CD8-positive, alpha-beta memory T cell (primary cell): ENCODE results near the gene FSHB. TPM values are rescaled to one million over a fixed set of nuclear protein-coding genes. Genes with fewer than 3 reads are reported as not detected.

ENCODE experiments used
- CTCF ChIA-PET: fragments of 350-600 bp; sonication (Branson Sonifier 250); formaldehyde crosslinking; loops from one replicate; lab custom pipeline; 2021; ENCODE audit warnings: antibody characterized with exemption; lab: Charles Lee
- POLR2A ChIA-PET: fragments of 350-600 bp; sonication (Branson Sonifier 250); formaldehyde crosslinking; loops from one replicate; lab custom pipeline; 2021; ENCODE audit warnings: antibody characterized with exemption; lab: Charles Lee
- DNase-seq, 5 donors: peaks; one replicate each; pipeline versions ENCODE4 v3.0.0 to v3.0.0-alpha.2; 2020 to 2022; ENCODE audit warnings: mixed read lengths in 1 of 5
- H3K27ac ChIP-seq: one replicate; pipeline ENCODE4 v1.7.0; 2013; ENCODE audit warnings: low read depth, mild to moderate bottlenecking, low read length, moderate library complexity
- H3K27me3 ChIP-seq: 2 replicates; pipeline ENCODE4 v1.7.0; 2013; ENCODE audit warnings: low read length, mild to moderate bottlenecking; ENCODE audit not compliant: insufficient read depth, poor library complexity, severe bottlenecking
- H3K36me3 ChIP-seq: 2 replicates; pipeline ENCODE4 v1.7.0; 2013; ENCODE audit warnings: mild to moderate bottlenecking, low read length, moderate library complexity; ENCODE audit not compliant: insufficient read depth
- H3K4me1 ChIP-seq: 2 replicates; pipeline ENCODE4 v1.7.0; 2013; ENCODE audit warnings: mild to moderate bottlenecking, low read length, moderate library complexity; ENCODE audit not compliant: insufficient read depth
- H3K4me3 ChIP-seq: 2 replicates; pipeline ENCODE4 v1.7.0; 2013; ENCODE audit warnings: mild to moderate bottlenecking, low read length
- H3K9me3 ChIP-seq: 2 replicates; pipeline ENCODE4 v1.7.0; 2013; ENCODE audit warnings: mild to moderate bottlenecking, low read length
- H3K27ac Mint-ChIP-seq, 8 donors: one replicate each; pipeline ENCODE4 v1.8.0; 2020 to 2021; ENCODE audit warnings: mixed read lengths in 8 of 8, mild to moderate bottlenecking in 6 of 8, inconsistent platforms in 3 of 8, moderate library complexity in 3 of 8
- H3K27me3 Mint-ChIP-seq, 2 donors: one replicate each; pipeline ENCODE4 v1.8.0; 2020 to 2021; ENCODE audit warnings: mixed read lengths in 2 of 2, mild to moderate bottlenecking in 1 of 2, moderate library complexity in 1 of 2
- H3K36me3 Mint-ChIP-seq, 3 donors: one replicate each; pipeline ENCODE4 v1.8.0; 2020 to 2021; ENCODE audit warnings: mixed read lengths in 3 of 3, inconsistent platforms in 1 of 3, mild to moderate bottlenecking in 1 of 3
- H3K4me1 Mint-ChIP-seq, 3 donors: one replicate each; pipeline ENCODE4 v1.8.0; 2020 to 2021; ENCODE audit warnings: mixed read lengths in 3 of 3, inconsistent platforms in 1 of 3, mild to moderate bottlenecking in 1 of 3
- H3K4me3 Mint-ChIP-seq, 7 donors: one replicate each; pipeline ENCODE4 v1.8.0; 2020 to 2021; ENCODE audit warnings: mixed read lengths in 7 of 7, mild to moderate bottlenecking in 6 of 7, moderate library complexity in 4 of 7, inconsistent platforms in 2 of 7
- H3K9me3 Mint-ChIP-seq, 5 donors: one replicate each; pipeline ENCODE4 v1.8.0; 2020 to 2022; ENCODE audit warnings: mixed read lengths in 5 of 5, mild to moderate bottlenecking in 3 of 5, moderate library complexity in 2 of 5, inconsistent platforms in 1 of 5
- polyA plus RNA-seq: library from polyadenylated mRNA; unstranded; fragments of 300-500 nt; fragmentation: Illumina TruSeq; gene quantifications from one replicate; pipeline ENCODE4 v1.2.3, GENCODE V29; 2021
- total RNA-seq, 2 experiments: library from RNA; stranded (reverse); gene quantifications; one replicate each; pipeline ENCODE4 v1.2.3, GENCODE V29; 2021

FSHB gene
- total and polyA plus RNA-seq, 3 experiments from 2014 or later, result not detected

DNA sequence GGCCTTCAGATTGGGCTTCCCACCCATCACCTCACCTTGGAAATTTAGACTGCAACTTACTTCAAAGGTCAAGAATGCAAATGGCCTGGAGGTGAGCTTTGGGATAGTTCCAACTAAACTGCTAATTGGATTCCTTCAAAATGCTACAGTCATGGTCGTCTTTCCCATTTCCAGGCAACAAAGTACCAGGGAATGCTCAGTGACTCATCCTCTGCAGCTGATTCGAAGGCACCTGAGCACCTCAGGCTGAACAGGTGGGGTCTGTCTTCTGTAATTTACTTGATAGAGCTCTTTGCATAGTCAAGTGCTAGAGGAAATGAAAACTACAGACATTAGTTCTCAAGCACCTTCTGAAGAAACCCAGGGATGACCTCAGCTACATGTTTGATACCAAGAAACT lies 20.5 kb upstream of the FSHB start:
- Mint-ChIP-seq H3K27ac (peak overlapping the region in 1 of 8 donors; percentile 51), H3K4me3 (no peak overlapping the region), H3K4me1 (peaks cover 6 to 8% (median 7%) of the 10 kb centered on the region in 3 donors), H3K36me3 (no peaks in the 10 kb centered on the region), H3K9me3 (no peaks in the 10 kb centered on the region), H3K27me3 (peaks cover 0 to 9% of the 10 kb centered on the region in 2 donors)
- H3K27me3 ChIP-seq, result no peaks in the 10 kb centered on the region
- no peak for DNase-seq
- H3K36me3 ChIP-seq, result no peaks in the 10 kb centered on the region
- POLR2A ChIA-PET, result no interaction called here
- no peak overlapping the region for H3K27ac ChIP-seq
- no peak overlapping the region for H3K4me3 ChIP-seq
- CTCF ChIA-PET, result no interaction called here
- H3K9me3 ChIP-seq, result no peaks in the 10 kb centered on the region
- H3K4me1 ChIP-seq, result no peaks in the 10 kb centered on the region

DNA sequence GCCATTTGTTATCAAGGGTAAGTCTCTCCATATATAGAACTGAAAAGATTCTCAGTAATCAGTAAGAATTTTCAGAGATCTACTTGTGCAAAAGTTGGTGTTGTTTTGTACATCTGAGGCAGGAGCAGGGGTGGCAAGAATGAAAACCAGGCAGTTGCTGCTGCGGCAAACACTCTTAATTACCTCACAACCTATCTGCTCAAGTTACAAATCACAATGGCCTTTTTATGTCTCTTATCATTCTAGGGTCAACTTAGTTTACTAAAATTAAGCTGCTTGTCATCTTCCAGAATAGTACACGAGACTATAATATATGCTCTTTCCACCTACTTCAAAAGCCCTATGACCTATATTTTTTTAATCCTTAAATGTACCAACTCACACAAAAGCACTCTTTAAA lies 14.3 kb upstream of the FSHB start:
- no peaks in the 10 kb centered on the region for H3K9me3 Mint-ChIP-seq
- ChIA-PET CTCF (no interaction called here), POLR2A (no interaction called here)
- no peak overlapping the region for H3K27ac ChIP-seq
- no peak overlapping the region for H3K4me3 ChIP-seq
- H3K4me3 Mint-ChIP-seq, result no peak overlapping the region
- no peaks in the 10 kb centered on the region for H3K9me3 ChIP-seq
- H3K36me3 ChIP-seq, result no peaks in the 10 kb centered on the region
- H3K36me3 Mint-ChIP-seq, result no peaks in the 10 kb centered on the region
- no peak overlapping the region for H3K27ac Mint-ChIP-seq
- H3K4me1 ChIP-seq, result no peaks in the 10 kb centered on the region
- no peak for DNase-seq
- H3K27me3 Mint-ChIP-seq, result peaks cover 6 to 12% of the 10 kb centered on the region in 2 donors
- H3K27me3 ChIP-seq, result no peaks in the 10 kb centered on the region
- no peaks in the 10 kb centered on the region for H3K4me1 Mint-ChIP-seq

- H3K4me1 ChIP-seq, result no peaks in the 10 kb centered on the region
- no peak overlapping the region for H3K4me3 ChIP-seq
- H3K27me3 Mint-ChIP-seq, result peaks cover 6 to 12% of the 10 kb centered on the region in 2 donors
- no peaks in the 10 kb centered on the region for H3K36me3 ChIP-seq
- no peaks in the 10 kb centered on the region for H3K4me1 Mint-ChIP-seq
- no peak overlapping the region for H3K4me3 Mint-ChIP-seq
- no peak overlapping the region for H3K27ac ChIP-seq
- no peaks in the 10 kb centered on the region for H3K9me3 Mint-ChIP-seq
- ChIA-PET CTCF (no interaction called here), POLR2A (no interaction called here)
- H3K27me3 ChIP-seq, result no peaks in the 10 kb centered on the region
- no peaks in the 10 kb centered on the region for H3K36me3 Mint-ChIP-seq
- H3K9me3 ChIP-seq, result no peaks in the 10 kb centered on the region
- DNase-seq, result no peak
- H3K27ac Mint-ChIP-seq, result no peak overlapping the region
These were observed 12.5 kb upstream of the FSHB start for GRCh38 chr11:30218278-30218677.

GRCh38 chr11:30225642-30226041 lies 5.2 kb upstream of the FSHB start:
- Mint-ChIP-seq H3K27ac (no peak overlapping the region), H3K36me3 (peaks cover 0 to 20% (median 0%) of the 10 kb centered on the region in 3 donors), H3K9me3 (peaks cover 0 to 12% (median 4%) of the 10 kb centered on the region in 5 donors), H3K4me3 (no peak overlapping the region), H3K27me3 (peaks cover 0 to 7% of the 10 kb centered on the region in 2 donors), H3K4me1 (no peaks in the 10 kb centered on the region)
- H3K36me3 ChIP-seq, result no peaks in the 10 kb centered on the region
- no peak for DNase-seq
- ChIA-PET CTCF (no interaction called here), POLR2A (no interaction called here)
- no peak overlapping the region for H3K4me3 ChIP-seq
- no peaks in the 10 kb centered on the region for H3K9me3 ChIP-seq
- H3K4me1 ChIP-seq, result no peaks in the 10 kb centered on the region
- no peak overlapping the region for H3K27ac ChIP-seq
- no peaks in the 10 kb centered on the region for H3K27me3 ChIP-seq

DNA sequence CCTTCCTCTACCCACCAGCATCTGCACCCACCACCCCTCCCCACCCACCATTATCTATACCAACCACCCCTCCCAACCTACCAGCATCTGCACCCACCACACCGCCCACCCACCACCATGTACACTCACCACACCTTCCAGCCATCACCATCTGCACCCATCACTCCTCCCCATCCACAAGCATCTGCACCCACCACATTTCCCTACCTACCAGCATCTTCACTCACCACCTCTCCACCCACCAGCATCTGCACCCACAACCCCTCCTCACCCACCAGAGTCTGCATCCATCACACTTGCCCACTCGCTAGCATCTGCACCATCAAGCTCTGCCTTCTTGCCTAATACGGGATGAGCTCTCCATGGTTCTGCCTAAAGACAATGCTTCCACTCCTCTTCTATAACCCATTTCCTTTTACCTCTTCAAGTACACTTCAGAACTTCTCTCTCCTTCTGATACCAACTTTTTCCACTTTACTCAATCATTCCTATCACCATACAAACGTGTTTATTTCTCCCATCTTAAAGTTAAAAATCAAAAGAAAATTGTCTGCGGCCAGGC lies 2.4 kb upstream of the FSHB start:
- Mint-ChIP-seq H3K4me1 (no peaks in the 10 kb centered on the region), H3K4me3 (no peak overlapping the region), H3K27ac (no peak overlapping the region), H3K27me3 (peaks cover 0 to 7% of the 10 kb centered on the region in 2 donors), H3K36me3 (peaks cover 0 to 20% (median 0%) of the 10 kb centered on the region in 3 donors), H3K9me3 (peaks cover 0 to 12% (median 4%) of the 10 kb centered on the region in 5 donors)
- H3K27ac ChIP-seq, result no peak overlapping the region
- no peaks in the 10 kb centered on the region for H3K4me1 ChIP-seq
- no peaks in the 10 kb centered on the region for H3K9me3 ChIP-seq
- CTCF ChIA-PET, result no interaction called here
- no peak for DNase-seq
- H3K4me3 ChIP-seq, result no peak overlapping the region
- no peaks in the 10 kb centered on the region for H3K27me3 ChIP-seq
- POLR2A ChIA-PET, result no interaction called here
- no peaks in the 10 kb centered on the region for H3K36me3 ChIP-seq

- ChIA-PET POLR2A (no interaction called here), CTCF (no interaction called here)
- no peak overlapping the region for H3K4me3 ChIP-seq
- no peaks in the 10 kb centered on the region for H3K36me3 Mint-ChIP-seq
- no peaks in the 10 kb centered on the region for H3K36me3 ChIP-seq
- DNase-seq, result no peak
- no peak overlapping the region for H3K27ac Mint-ChIP-seq
- H3K27ac ChIP-seq, result no peak overlapping the region
- H3K9me3 Mint-ChIP-seq, result no peaks in the 10 kb centered on the region
- H3K27me3 Mint-ChIP-seq, result peaks cover 0 to 6% of the 10 kb centered on the region in 2 donors
- H3K4me1 Mint-ChIP-seq, result no peaks in the 10 kb centered on the region
- H3K4me3 Mint-ChIP-seq, result no peak overlapping the region
- no peaks in the 10 kb centered on the region for H3K4me1 ChIP-seq
- no peaks in the 10 kb centered on the region for H3K9me3 ChIP-seq
- H3K27me3 ChIP-seq, result no peaks in the 10 kb centered on the region
These were observed 8.2 kb downstream of the FSHB start for GRCh38 chr11:30239025-30239424.

- no peaks in the 10 kb centered on the region for H3K4me1 Mint-ChIP-seq
- no peak overlapping the region for H3K4me3 Mint-ChIP-seq
- peaks cover 3 to 11% of the 10 kb centered on the region in 2 donors for H3K27me3 Mint-ChIP-seq
- H3K9me3 ChIP-seq, result no peaks in the 10 kb centered on the region
- no peak overlapping the region for H3K27ac ChIP-seq
- ChIA-PET POLR2A (no interaction called here), CTCF (no interaction called here)
- no peaks in the 10 kb centered on the region for H3K9me3 Mint-ChIP-seq
- no peaks in the 10 kb centered on the region for H3K4me1 ChIP-seq
- H3K36me3 ChIP-seq, result no peaks in the 10 kb centered on the region
- DNase-seq, result no peak
- no peaks in the 10 kb centered on the region for H3K36me3 Mint-ChIP-seq
- no peak overlapping the region for H3K4me3 ChIP-seq
- H3K27ac Mint-ChIP-seq, result no peak overlapping the region
- no peaks in the 10 kb centered on the region for H3K27me3 ChIP-seq
These were observed 13.5 kb downstream of the FSHB start for GRCh38 chr11:30244265-30244664.

DNA sequence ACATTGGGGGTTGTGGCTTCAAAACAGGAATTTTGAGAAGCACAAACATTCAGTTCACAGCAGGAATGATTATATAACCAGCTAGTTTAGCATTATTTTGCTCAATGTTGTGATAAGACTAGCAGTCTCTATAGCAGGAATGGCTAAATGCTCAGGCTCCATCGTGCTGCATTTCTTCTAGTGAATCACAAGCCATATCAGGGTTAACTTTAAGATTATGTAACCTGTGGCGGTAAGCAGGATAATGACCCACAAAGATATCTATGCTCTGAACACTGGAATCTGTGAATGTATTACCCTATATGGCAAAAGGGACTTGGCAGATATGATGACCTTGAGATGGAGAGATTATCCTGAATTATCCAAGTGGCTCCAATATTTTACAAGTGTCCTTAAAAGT lies 14.8 kb downstream of the FSHB start:
- POLR2A ChIA-PET, result no interaction called here
- H3K4me3 Mint-ChIP-seq, result no peak overlapping the region
- H3K27me3 Mint-ChIP-seq, result peaks cover 3 to 14% of the 10 kb centered on the region in 2 donors

More for the DNA sequence above, 14.8 kb downstream of the FSHB start:
- Histone ChIP-seq H3K9me3 (no peaks in the 10 kb centered on the region), H3K27me3 (no peaks in the 10 kb centered on the region), H3K27ac (no peak overlapping the region), H3K4me1 (no peaks in the 10 kb centered on the region), H3K36me3 (no peaks in the 10 kb centered on the region), H3K4me3 (no peak overlapping the region)
- DNase-seq, result no peak
- Mint-ChIP-seq H3K9me3 (no peaks in the 10 kb centered on the region), H3K36me3 (no peaks in the 10 kb centered on the region), H3K4me1 (no peaks in the 10 kb centered on the region), H3K27ac (no peak overlapping the region)
- CTCF ChIA-PET, result no interaction called here
